Temporal lobe (tissue), 1 donor: ENCODE results near the gene PCDHB3. TPM values are rescaled to one million over a fixed set of nuclear protein-coding genes. Genes with fewer than 3 reads are reported as not detected.

Source experiments
- total RNA-seq: library from RNA; depleted of rRNA; stranded (reverse); fragments of >200 nt; gene quantifications from one replicate; pipeline ENCODE4 v1.2.3, GENCODE V29; 2014

PCDHB3 gene
- total RNA-seq, 1 donor from 2014 or later, result 9.8 TPM

Other genes with a start within 250 kb of the PCDHB3 start
- 9.6 TPM for gene PCDHA10, start 244.6 kb upstream of the PCDHB3 start, total RNA-seq
- gene PCDHA11, start 231.5 kb upstream of the PCDHB3 start, total RNA-seq, result 31.7 TPM
- gene PCDHA12, start 225.2 kb upstream of the PCDHB3 start, total RNA-seq, result 8.6 TPM
- gene PCDHA13, start 218.3 kb upstream of the PCDHB3 start, total RNA-seq, result 24.3 TPM
- 28.3 TPM for gene PCDHAC1, start 174.2 kb upstream of the PCDHB3 start, total RNA-seq
- gene PCDHAC2, start 134.0 kb upstream of the PCDHB3 start, total RNA-seq, result 28.8 TPM
- 0.25 TPM for gene PCDHB1, start 49.1 kb upstream of the PCDHB3 start, total RNA-seq
- 9.3 TPM for gene PCDHB2, start 5.9 kb upstream of the PCDHB3 start, total RNA-seq
- 5.2 TPM for gene PCDHB4, start 21.3 kb downstream of the PCDHB3 start, total RNA-seq
- 7.6 TPM for gene PCDHB5, start 34.7 kb downstream of the PCDHB3 start, total RNA-seq
- 3.7 TPM for gene PCDHB6, start 49.6 kb downstream of the PCDHB3 start, total RNA-seq
- 8.9 TPM for gene PCDHB7, start 72.2 kb downstream of the PCDHB3 start, total RNA-seq
- gene PCDHB8, start 77.3 kb downstream of the PCDHB3 start, total RNA-seq, result 4.9 TPM
- 6.4 TPM for gene PCDHB16, start 81.9 kb downstream of the PCDHB3 start, total RNA-seq
- gene PCDHB9, start 86.7 kb downstream of the PCDHB3 start, total RNA-seq, result 6.6 TPM
- gene PCDHB10, start 91.9 kb downstream of the PCDHB3 start, total RNA-seq, result 14.5 TPM
- gene PCDHB11, start 99.2 kb downstream of the PCDHB3 start, total RNA-seq, result 8.9 TPM
- gene PCDHB12, start 108.2 kb downstream of the PCDHB3 start, total RNA-seq, result 15.0 TPM
- gene PCDHB13, start 113.4 kb downstream of the PCDHB3 start, total RNA-seq, result 10.6 TPM
- gene PCDHB14, start 122.9 kb downstream of the PCDHB3 start, total RNA-seq, result 13.0 TPM
- gene PCDHB15, start 144.9 kb downstream of the PCDHB3 start, total RNA-seq, result 16.0 TPM
- not detected for gene SLC25A2, start 203.6 kb downstream of the PCDHB3 start, total RNA-seq
- 74.5 TPM for gene TAF7, start 220.3 kb downstream of the PCDHB3 start, total RNA-seq
- 3.2 TPM for gene PCDHGA1, start 230.0 kb downstream of the PCDHB3 start, total RNA-seq
- 8.9 TPM for gene PCDHGA2, start 238.3 kb downstream of the PCDHB3 start, total RNA-seq
- 6.6 TPM for gene PCDHGA3, start 243.4 kb downstream of the PCDHB3 start, total RNA-seq
- gene PCDHGB1, start 249.6 kb downstream of the PCDHB3 start, total RNA-seq, result 6.9 TPM